HepG2 (cell line): Measurements from ENCODE around the gene PCOLCE2. TPM values are rescaled to one million over a fixed set of nuclear protein-coding genes. Genes with fewer than 3 reads are reported as not detected.
A peak's percentile ranks its signal among the peaks of the same experiment; 100 is the strongest.

Experiments used
- CHCHD3 ChIP-seq: sonication (generic); formaldehyde crosslinking; IDR thresholded peaks from 2 replicates; pipeline ENCODE4 v1.8.0; 2022; ENCODE audit warnings: mild to moderate bottlenecking, missing genetic modification reagents, moderate library complexity
- NCOA2 ChIP-seq: sonication (generic); formaldehyde crosslinking; IDR thresholded peaks from 2 replicates; pipeline ENCODE4 v1.8.0; 2022; ENCODE audit warnings: inconsistent platforms
- PPARG ChIP-seq: conservative IDR thresholded peaks from 2 replicates; pipeline ENCODE4 v1.6.1; 2016; ENCODE audit warnings: missing biosample characterization, missing genetic modification reagents
- REPIN1 ChIP-seq: sonication (generic); formaldehyde crosslinking; IDR thresholded peaks from 2 replicates; pipeline ENCODE4 v1.8.0; 2022; ENCODE audit warnings: missing genetic modification reagents, low read depth, mild to moderate bottlenecking, borderline replicate concordance
- ZNF382 ChIP-seq: sonication (generic); formaldehyde crosslinking; IDR thresholded peaks from 2 replicates; pipeline ENCODE4 v1.5.0; 2020; ENCODE audit warnings: missing genetic modification reagents, mild to moderate bottlenecking, borderline replicate concordance
- polyA plus RNA-seq, 8 experiments: library from polyadenylated mRNA; depleted of rRNA in 3 of 8; stranded (reverse) in 7 of 8; unstranded in 1 of 8; fragments of >200 nt; fragmentation: Illumina TruSeq in 4 of 8; extraction: Trizol in 4 of 8; gene quantifications; 2 replicates each; pipeline versions ENCODE4 v1.2.1 to v1.2.3, GENCODE V29; 2011 to 2016; ENCODE audit warnings: low read depth in 4 of 8, missing spikeins in 1 of 8, mixed read lengths in 1 of 8; ENCODE audit not compliant: insufficient read depth in 1 of 8
- total RNA-seq, 5 experiments: library from RNA; depleted of rRNA; stranded (reverse); fragments of >200 nt; fragmentation: Illumina TruSeq; extraction: Trizol; gene quantifications; 2 replicates each; pipeline ENCODE4 v1.2.3, GENCODE V29; 2016; ENCODE audit warnings: low read depth in 1 of 5
- TF ChIP-seq, protein P1 (sequence below): sonication (generic); formaldehyde crosslinking; IDR thresholded peaks from 2 replicates; pipeline ENCODE4 v1.4.0; 2020; ENCODE audit warnings: missing genetic modification reagents
- TF ChIP-seq, protein P2 (sequence below): sonication (generic); formaldehyde crosslinking; IDR thresholded peaks from 2 replicates; pipeline ENCODE4 v1.8.1; 2022; ENCODE audit warnings: low read depth, mild to moderate bottlenecking, missing genetic modification reagents
- TF ChIP-seq, protein P3 (sequence below): sonication (generic); formaldehyde crosslinking; IDR thresholded peaks from 2 replicates; pipeline ENCODE4 v1.4.0; 2020; ENCODE audit warnings: missing genetic modification reagents
- TF ChIP-seq, protein P4 (sequence below): sonication (generic); formaldehyde crosslinking; IDR thresholded peaks from one replicate; pipeline ENCODE4 v1.5.1; 2020; ENCODE audit warnings: mild to moderate bottlenecking, missing genetic modification reagents; ENCODE audit errors: not compliant biosample characterization

Gene PCOLCE2
- total and polyA plus RNA-seq, 2 of the 13 experiments (the other 11 are each of a cell fraction or from before 2014, with no cell fraction given): 0.71 to 2.0 TPM

DNA sequence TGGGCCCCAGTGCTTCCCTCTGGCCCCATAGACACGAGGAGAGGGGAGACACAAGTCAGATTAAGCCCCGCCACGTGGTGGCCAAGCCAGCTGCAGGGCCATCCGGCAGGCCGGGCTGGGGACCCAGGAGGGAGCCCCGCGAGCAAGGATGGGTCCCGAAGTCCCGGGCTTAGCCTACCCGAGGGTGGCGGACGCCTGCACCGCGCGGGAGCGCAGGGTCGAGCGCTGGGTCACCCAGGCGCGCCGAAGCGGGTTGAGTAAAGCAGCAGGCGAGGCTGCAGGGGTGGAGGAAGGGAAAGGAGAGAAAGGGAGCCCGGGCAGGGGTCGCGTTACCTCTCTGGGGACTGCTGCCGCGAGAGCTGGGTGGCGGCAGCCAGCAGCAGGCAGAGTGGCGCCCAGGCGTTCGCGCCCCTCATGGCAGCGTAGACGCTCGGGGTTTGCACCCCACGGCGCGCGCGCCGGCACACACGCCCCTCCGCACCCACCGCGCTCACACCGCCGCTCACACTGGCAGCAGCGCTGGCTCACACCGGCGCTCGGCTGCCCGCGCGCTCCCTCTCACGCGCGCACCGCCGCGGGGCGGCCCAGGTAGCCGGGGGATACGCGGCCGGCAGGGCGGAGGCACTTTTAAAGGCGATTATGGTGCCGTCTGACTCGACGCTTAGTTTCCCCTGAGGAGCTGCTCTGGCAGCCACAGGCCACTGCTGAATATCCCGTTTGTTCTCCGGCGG is at the start of gene PCOLCE2 (continued):
- TF ChIP-seq, protein P1, sequence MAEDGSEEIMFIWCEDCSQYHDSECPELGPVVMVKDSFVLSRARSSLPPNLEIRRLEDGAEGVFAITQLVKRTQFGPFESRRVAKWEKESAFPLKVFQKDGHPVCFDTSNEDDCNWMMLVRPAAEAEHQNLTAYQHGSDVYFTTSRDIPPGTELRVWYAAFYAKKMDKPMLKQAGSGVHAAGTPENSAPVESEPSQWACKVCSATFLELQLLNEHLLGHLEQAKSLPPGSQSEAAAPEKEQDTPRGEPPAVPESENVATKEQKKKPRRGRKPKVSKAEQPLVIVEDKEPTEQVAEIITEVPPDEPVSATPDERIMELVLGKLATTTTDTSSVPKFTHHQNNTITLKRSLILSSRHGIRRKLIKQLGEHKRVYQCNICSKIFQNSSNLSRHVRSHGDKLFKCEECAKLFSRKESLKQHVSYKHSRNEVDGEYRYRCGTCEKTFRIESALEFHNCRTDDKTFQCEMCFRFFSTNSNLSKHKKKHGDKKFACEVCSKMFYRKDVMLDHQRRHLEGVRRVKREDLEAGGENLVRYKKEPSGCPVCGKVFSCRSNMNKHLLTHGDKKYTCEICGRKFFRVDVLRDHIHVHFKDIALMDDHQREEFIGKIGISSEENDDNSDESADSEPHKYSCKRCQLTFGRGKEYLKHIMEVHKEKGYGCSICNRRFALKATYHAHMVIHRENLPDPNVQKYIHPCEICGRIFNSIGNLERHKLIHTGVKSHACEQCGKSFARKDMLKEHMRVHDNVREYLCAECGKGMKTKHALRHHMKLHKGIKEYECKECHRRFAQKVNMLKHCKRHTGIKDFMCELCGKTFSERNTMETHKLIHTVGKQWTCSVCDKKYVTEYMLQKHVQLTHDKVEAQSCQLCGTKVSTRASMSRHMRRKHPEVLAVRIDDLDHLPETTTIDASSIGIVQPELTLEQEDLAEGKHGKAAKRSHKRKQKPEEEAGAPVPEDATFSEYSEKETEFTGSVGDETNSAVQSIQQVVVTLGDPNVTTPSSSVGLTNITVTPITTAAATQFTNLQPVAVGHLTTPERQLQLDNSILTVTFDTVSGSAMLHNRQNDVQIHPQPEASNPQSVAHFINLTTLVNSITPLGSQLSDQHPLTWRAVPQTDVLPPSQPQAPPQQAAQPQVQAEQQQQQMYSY (CRISPR knock-in tag): peak; percentile 53; the same call in 1 of the 2 replicates
- TF ChIP-seq ZNF382 (no peak), NCOA2 (no peak), PPARG (CRISPR knock-in tag) (no peak), REPIN1 (no peak; the same call in 1 of the 2 replicates), CHCHD3 (CRISPR knock-in tag) (no peak)
- TF ChIP-seq, protein P2, sequence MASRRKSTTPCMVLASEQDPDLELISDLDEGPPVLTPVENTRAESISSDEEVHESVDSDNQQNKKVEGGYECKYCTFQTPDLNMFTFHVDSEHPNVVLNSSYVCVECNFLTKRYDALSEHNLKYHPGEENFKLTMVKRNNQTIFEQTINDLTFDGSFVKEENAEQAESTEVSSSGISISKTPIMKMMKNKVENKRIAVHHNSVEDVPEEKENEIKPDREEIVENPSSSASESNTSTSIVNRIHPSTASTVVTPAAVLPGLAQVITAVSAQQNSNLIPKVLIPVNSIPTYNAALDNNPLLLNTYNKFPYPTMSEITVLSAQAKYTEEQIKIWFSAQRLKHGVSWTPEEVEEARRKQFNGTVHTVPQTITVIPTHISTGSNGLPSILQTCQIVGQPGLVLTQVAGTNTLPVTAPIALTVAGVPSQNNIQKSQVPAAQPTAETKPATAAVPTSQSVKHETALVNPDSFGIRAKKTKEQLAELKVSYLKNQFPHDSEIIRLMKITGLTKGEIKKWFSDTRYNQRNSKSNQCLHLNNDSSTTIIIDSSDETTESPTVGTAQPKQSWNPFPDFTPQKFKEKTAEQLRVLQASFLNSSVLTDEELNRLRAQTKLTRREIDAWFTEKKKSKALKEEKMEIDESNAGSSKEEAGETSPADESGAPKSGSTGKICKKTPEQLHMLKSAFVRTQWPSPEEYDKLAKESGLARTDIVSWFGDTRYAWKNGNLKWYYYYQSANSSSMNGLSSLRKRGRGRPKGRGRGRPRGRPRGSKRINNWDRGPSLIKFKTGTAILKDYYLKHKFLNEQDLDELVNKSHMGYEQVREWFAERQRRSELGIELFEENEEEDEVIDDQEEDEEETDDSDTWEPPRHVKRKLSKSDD (CRISPR knock-in tag): no peak
- TF ChIP-seq, protein P3, sequence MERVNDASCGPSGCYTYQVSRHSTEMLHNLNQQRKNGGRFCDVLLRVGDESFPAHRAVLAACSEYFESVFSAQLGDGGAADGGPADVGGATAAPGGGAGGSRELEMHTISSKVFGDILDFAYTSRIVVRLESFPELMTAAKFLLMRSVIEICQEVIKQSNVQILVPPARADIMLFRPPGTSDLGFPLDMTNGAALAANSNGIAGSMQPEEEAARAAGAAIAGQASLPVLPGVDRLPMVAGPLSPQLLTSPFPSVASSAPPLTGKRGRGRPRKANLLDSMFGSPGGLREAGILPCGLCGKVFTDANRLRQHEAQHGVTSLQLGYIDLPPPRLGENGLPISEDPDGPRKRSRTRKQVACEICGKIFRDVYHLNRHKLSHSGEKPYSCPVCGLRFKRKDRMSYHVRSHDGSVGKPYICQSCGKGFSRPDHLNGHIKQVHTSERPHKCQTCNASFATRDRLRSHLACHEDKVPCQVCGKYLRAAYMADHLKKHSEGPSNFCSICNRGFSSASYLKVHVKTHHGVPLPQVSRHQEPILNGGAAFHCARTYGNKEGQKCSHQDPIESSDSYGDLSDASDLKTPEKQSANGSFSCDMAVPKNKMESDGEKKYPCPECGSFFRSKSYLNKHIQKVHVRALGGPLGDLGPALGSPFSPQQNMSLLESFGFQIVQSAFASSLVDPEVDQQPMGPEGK (CRISPR knock-in tag): no peak
- TF ChIP-seq, protein P4, sequence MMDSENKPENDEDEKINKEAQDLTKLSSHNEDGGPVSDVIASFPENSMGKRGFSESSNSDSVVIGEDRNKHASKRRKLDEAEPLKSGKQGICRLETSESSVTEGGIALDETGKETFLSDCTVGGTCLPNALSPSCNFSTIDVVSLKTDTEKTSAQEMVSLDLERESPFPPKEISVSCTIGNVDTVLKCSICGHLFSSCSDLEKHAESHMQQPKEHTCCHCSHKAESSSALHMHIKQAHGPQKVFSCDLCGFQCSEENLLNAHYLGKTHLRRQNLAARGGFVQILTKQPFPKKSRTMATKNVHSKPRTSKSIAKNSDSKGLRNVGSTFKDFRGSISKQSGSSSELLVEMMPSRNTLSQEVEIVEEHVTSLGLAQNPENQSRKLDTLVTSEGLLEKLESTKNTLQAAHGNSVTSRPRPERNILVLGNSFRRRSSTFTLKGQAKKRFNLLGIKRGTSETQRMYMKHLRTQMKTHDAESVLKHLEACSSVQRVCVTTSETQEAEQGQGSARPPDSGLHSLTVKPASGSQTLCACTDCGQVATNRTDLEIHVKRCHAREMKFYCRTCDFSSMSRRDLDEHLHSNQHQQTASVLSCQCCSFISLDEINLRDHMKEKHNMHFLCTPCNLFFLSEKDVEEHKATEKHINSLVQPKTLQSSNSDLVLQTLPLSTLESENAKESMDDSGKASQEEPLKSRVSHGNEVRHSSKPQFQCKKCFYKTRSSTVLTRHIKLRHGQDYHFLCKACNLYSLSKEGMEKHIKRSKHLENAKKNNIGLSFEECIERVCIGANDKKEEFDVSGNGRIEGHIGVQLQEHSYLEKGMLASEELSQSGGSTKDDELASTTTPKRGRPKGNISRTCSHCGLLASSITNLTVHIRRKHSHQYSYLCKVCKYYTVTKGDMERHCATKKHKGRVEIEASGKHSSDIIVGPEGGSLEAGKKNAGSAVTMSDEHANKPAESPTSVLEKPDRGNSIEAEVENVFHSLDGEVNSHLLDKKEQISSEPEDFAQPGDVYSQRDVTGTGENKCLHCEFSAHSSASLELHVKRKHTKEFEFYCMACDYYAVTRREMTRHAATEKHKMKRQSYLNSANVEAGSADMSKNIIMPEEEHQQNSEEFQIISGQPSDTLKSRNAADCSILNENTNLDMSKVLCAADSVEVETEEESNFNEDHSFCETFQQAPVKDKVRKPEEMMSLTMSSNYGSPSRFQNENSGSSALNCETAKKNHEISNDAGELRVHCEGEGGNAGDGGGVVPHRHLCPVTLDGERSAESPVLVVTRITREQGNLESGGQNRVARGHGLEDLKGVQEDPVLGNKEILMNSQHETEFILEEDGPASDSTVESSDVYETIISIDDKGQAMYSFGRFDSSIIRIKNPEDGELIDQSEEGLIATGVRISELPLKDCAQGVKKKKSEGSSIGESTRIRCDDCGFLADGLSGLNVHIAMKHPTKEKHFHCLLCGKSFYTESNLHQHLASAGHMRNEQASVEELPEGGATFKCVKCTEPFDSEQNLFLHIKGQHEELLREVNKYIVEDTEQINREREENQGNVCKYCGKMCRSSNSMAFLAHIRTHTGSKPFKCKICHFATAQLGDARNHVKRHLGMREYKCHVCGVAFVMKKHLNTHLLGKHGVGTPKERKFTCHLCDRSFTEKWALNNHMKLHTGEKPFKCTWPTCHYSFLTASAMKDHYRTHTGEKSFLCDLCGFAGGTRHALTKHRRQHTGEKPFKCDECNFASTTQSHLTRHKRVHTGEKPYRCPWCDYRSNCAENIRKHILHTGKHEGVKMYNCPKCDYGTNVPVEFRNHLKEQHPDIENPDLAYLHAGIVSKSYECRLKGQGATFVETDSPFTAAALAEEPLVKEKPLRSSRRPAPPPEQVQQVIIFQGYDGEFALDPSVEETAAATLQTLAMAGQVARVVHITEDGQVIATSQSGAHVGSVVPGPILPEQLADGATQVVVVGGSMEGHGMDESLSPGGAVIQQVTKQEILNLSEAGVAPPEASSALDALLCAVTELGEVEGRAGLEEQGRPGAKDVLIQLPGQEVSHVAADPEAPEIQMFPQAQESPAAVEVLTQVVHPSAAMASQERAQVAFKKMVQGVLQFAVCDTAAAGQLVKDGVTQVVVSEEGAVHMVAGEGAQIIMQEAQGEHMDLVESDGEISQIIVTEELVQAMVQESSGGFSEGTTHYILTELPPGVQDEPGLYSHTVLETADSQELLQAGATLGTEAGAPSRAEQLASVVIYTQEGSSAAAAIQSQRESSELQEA: peak; percentile 92
